K562 (cell line): ENCODE data around the gene DYSF. TPM values are rescaled to one million over a fixed set of nuclear protein-coding genes. Genes with fewer than 3 reads are reported as not detected.

ENCODE experiments used
- ATAC-seq: fragments of 200-7000 bp; cut with Tn5 transposase; 3 replicates; pipeline ENCODE4 v1.9.1; 2020; ENCODE audit warnings: moderate library complexity
- BruUV-seq: library from RNA; stranded (reverse); fragments of 400-500 nt; replicated peaks from 2 replicates; lab custom pipeline; 2021; lab: Mats Ljungman, UMichigan
- CTCF ChIA-PET: fragments of 300-600 bp; formaldehyde crosslinking; extraction: SDS; loops from one replicate; lab custom pipeline; 2021; ENCODE audit warnings: low intra/inter-chr PET ratio; lab: Yijun Ruan, JAX
- POLR2A ChIA-PET: fragments of 300-600, 350-650 bp; sonication (Branson Sonifier 250); formaldehyde crosslinking; extraction: SDS; loops from one replicate; lab custom pipeline; 2021; ENCODE audit warnings: antibody characterized with exemption, inconsistent platforms; lab: Yijun Ruan, JAX
- DNase-seq, 4 experiments: peaks; one replicate each; pipeline versions ENCODE4 v3.0.0 to v3.0.0-alpha.2; 2011 to 2018; ENCODE audit warnings: low spot score in 3 of 4, mixed read lengths in 3 of 4; ENCODE audit errors: extremely low read depth in 1 of 4
- FAIRE-seq: peaks from 2 replicates; lab custom pipeline; 2011; peaks lifted over from hg19 to GRCh38; lab: Jason Lieb, UNC
- H2AFZ ChIP-seq: 2 replicates; pipeline ENCODE4 v1.6.0; 2011; ENCODE audit warnings: low read depth, low read length, control low read depth, inconsistent platforms
- H3K27ac ChIP-seq: fragments of 200-600 bp; 3 replicates; pipeline ENCODE4 v1.8.0; 2011; ENCODE audit warnings: low read depth, mild to moderate bottlenecking, control low read depth, inconsistent platforms, low read length, moderate library complexity, mixed read lengths; ENCODE audit errors: extremely low read depth
- H3K27me3 ChIP-seq, 2 experiments: fragments of 300-600 bp in 1 of 2; 2 replicates in 1 of 2; 3 replicates in 1 of 2; pipeline versions ENCODE4 v1.6.0 to v1.8.0; 2011; ENCODE audit warnings: inconsistent platforms in 2 of 2, low read length in 2 of 2, mild to moderate bottlenecking in 1 of 2, mixed read lengths in 1 of 2, moderate library complexity in 1 of 2; ENCODE audit not compliant: control insufficient read depth in 2 of 2, insufficient read depth in 2 of 2
- H3K36me3 ChIP-seq: fragments of 300-600 bp; 3 replicates; pipeline ENCODE4 v1.8.0; 2011; ENCODE audit warnings: mild to moderate bottlenecking, low read length, inconsistent platforms; ENCODE audit not compliant: control insufficient read depth, insufficient read depth
- H3K4me1 ChIP-seq, 2 experiments: fragments of 200-600 bp in 1 of 2; replicated peaks in 1 of 2; 2 replicates in 1 of 2; 3 replicates in 1 of 2; pipeline versions ENCODE4 v1.5.1 to v1.8.0; 2011; ENCODE audit warnings: inconsistent platforms in 2 of 2, low read length in 2 of 2, mild to moderate bottlenecking in 1 of 2, mixed read lengths in 1 of 2, moderate library complexity in 1 of 2; ENCODE audit not compliant: control insufficient read depth in 2 of 2, insufficient read depth in 2 of 2
- H3K4me2 ChIP-seq: 2 replicates; pipeline ENCODE4 v1.6.1; 2011; ENCODE audit warnings: low read length, control low read depth, inconsistent platforms, mixed read lengths; ENCODE audit not compliant: insufficient read depth
- H3K4me3 ChIP-seq: fragments of 200-600 bp; sonication (generic), shearing (Covaris generic); 2 replicates; pipeline ENCODE4 v1.5.1; 2016; ENCODE audit warnings: control low read depth, inconsistent platforms
- H3K79me2 ChIP-seq: fragments of 200-600 bp; 3 replicates; pipeline ENCODE4 v1.8.0; 2011; ENCODE audit warnings: low read length, inconsistent platforms; ENCODE audit not compliant: control insufficient read depth, insufficient read depth
- H3K9ac ChIP-seq, 2 experiments: 2 replicates each; pipeline versions ENCODE4 v1.6.0 to v1.6.1; 2011; ENCODE audit warnings: low read depth in 2 of 2, low read length in 2 of 2, control low read depth in 1 of 2, inconsistent platforms in 1 of 2, mild to moderate bottlenecking in 1 of 2, mixed read lengths in 1 of 2; ENCODE audit not compliant: insufficient read depth in 1 of 2
- H3K9me1 ChIP-seq: one replicate; pipeline ENCODE4 v1.6.0; 2011; ENCODE audit warnings: inconsistent platforms, mild to moderate bottlenecking, low read length, moderate library complexity; ENCODE audit not compliant: control insufficient read depth, insufficient read depth
- H3K9me3 ChIP-seq: replicated peaks from 2 replicates; pipeline ENCODE4 v1.5.1; 2011; ENCODE audit warnings: low read depth, low read length, inconsistent platforms; ENCODE audit not compliant: control insufficient read depth, insufficient read depth
- H4K20me1 ChIP-seq: replicated peaks from 2 replicates; pipeline ENCODE4 v1.6.1; 2011; ENCODE audit warnings: low read length, inconsistent platforms, mixed read lengths; ENCODE audit not compliant: control insufficient read depth, insufficient read depth
- BHLHE40 ChIP-seq: IDR thresholded peaks from 2 replicates; pipeline ENCODE4 v1.6.1; 2011; ENCODE audit warnings: low read length, improper control_type of control experiment
- CAMTA2 ChIP-seq: fragments of 250-450 bp; sonication (Bioruptor Pico); conservative IDR thresholded peaks from 2 replicates; pipeline ENCODE4 v1.5.1; 2022
- CEBPZ ChIP-seq: fragments of 150-350 bp; IDR thresholded peaks from 2 replicates; pipeline ENCODE4 v1.6.1; 2014; ENCODE audit warnings: low read depth, mild to moderate bottlenecking, low read length, borderline replicate concordance
- CREB3L1 ChIP-seq: fragments of 450-650 bp; IDR thresholded peaks from 2 replicates; pipeline ENCODE4 v1.6.1; 2014; ENCODE audit warnings: low read depth, mild to moderate bottlenecking, moderate library complexity, borderline replicate concordance
- HDAC8 ChIP-seq: fragments of 450-650 bp; IDR thresholded peaks from 2 replicates; pipeline ENCODE4 v1.6.1; 2016; ENCODE audit warnings: mild to moderate bottlenecking, missing genetic modification characterization, moderate library complexity, missing compliant biosample characterization
- PHF20 ChIP-seq: fragments of 450-650 bp; IDR thresholded peaks from 2 replicates; pipeline ENCODE4 v1.6.1; 2018; ENCODE audit not compliant: partially characterized antibody
- RBM17 ChIP-seq: fragments of 200-400 bp; formaldehyde crosslinking; IDR thresholded peaks from 2 replicates; pipeline ENCODE4 v1.6.1; 2017; ENCODE audit warnings: low read depth, mild to moderate bottlenecking, low read length, borderline replicate concordance
- SNIP1 ChIP-seq: fragments of 450-650 bp; IDR thresholded peaks from 2 replicates; pipeline ENCODE4 v1.7.1; 2017; ENCODE audit warnings: low read depth, mild to moderate bottlenecking
- ZNF217 ChIP-seq: sonication (generic); formaldehyde crosslinking; IDR thresholded peaks from 2 replicates; pipeline ENCODE4 v1.8.0; 2022; ENCODE audit warnings: mild to moderate bottlenecking, missing genetic modification reagents
- WGBS: fragments of 100-300 bp; shearing (Covaris generic); methylation state at CpG from one replicate; pipeline ENCODE4 v1.1.6; 2016; ENCODE audit warnings: low coverage, mixed read lengths; ENCODE audit not compliant: insufficient coverage; ENCODE audit errors: missing lambda C conversion rate; 5-methylcytosine and 5-hydroxymethylcytosine counted together
- in situ Hi-C: fragments of 300-500 bp; cut with MboI; formaldehyde crosslinking; loops from 4 replicates; pipeline ENCODE4 v1.15.0; 2018; ENCODE audit warnings: inconsistent platforms, mixed read lengths
- intact Hi-C: fragments of 100-400 bp; cut with micrococcal nuclease; formaldehyde crosslinking; loops from 2 replicates; pipeline ENCODE4 v1.14.2; 2022
- polyA plus RNA-seq, 8 experiments: library from polyadenylated mRNA; depleted of rRNA in 4 of 8; stranded (reverse) in 5 of 8; unstranded in 3 of 8; fragments of >200 nt; fragmentation: Nextera tagmentation in 2 of 8; fragmentation: Illumina TruSeq in 1 of 8; extraction: Ambion mirVana in 2 of 8; extraction: Trizol in 1 of 8; gene quantifications; 2 replicates each; pipeline versions ENCODE4 v1.2.1 to v1.2.3, GENCODE V29; 2011 to 2014; ENCODE audit warnings: inconsistent platforms in 1 of 8, missing spikeins in 1 of 8
- total RNA-seq, 7 experiments: library from RNA; depleted of rRNA in 6 of 7; stranded (reverse); fragments of >200 nt in 6 of 7; fragmentation: Illumina TruSeq in 2 of 7; extraction: Trizol in 2 of 7; gene quantifications; 2 replicates each; pipeline versions ENCODE4 v1.2.1 to v1.2.3, GENCODE V29; 2011 to 2021; ENCODE audit warnings: low replicate concordance in 1 of 7

Gene DYSF
- total and polyA plus RNA-seq, 9 of the 15 experiments (the other 6 are each of a cell fraction or from before 2014, with no cell fraction given): 0.01 to 0.80 (median 0.29) TPM

GRCh38 chr2:71455741-71456569, 2.6 kb downstream of the DYSF start:
- no peaks in the 10 kb centered on the region for H3K27me3 ChIP-seq
- no peak for DNase-seq
- H3K4me2 ChIP-seq: no peak overlapping the region
- FAIRE-seq: no peak
- H3K4me1 ChIP-seq: peaks cover 23 to 36% of the 10 kb centered on the region in 2 experiments
- no TSS peak for BruUV-seq
- H3K9ac ChIP-seq: no peak overlapping the region
- no peaks in the 10 kb centered on the region for H3K9me3 ChIP-seq
- no peaks in the 10 kb centered on the region for H3K79me2 ChIP-seq
- H3K27ac ChIP-seq: no peak overlapping the region
- 64% methylated on average over 6 of the region's 6 CpGs for WGBS
- no peaks in the 10 kb centered on the region for H3K36me3 ChIP-seq
- no peak for ATAC-seq
- CTCF ChIA-PET: no interaction called here
- intact Hi-C loops (no loop called here), in situ Hi-C loops (no loop called here)
- TF ChIP-seq PHF20: no peak
- no peak for TF ChIP-seq HDAC8
- no peaks in the 10 kb centered on the region; the same call in 1 of the 2 replicates for H4K20me1 ChIP-seq
- no peaks in the 10 kb centered on the region for H3K9me1 ChIP-seq
- POLR2A ChIA-PET: interaction anchor here (0.6 to 1.4 kb wide), 4 partner anchors 8 to 130 kb away, joined by 3 to 4 read pairs (median 3); no protein-coding TSS in a partner anchor
- no peak overlapping the region for H3K4me3 ChIP-seq
- no peak overlapping the region for H2AFZ ChIP-seq

GRCh38 chr2:71456617-71457016, 3.3 kb downstream of the DYSF start:
- H3K4me2 ChIP-seq: no peak overlapping the region
- H2AFZ ChIP-seq: no peak overlapping the region
- BruUV-seq: no TSS peak
- no peaks in the 10 kb centered on the region for H3K36me3 ChIP-seq
- ChIA-PET CTCF (no interaction called here), POLR2A (interaction anchor here (0.9 kb wide), 1 partner anchor 68 kb away, joined by 3 read pairs; no protein-coding TSS in a partner anchor)
- FAIRE-seq (no peak), DNase-seq (no peak), ATAC-seq (no peak)
- no peaks in the 10 kb centered on the region for H3K27me3 ChIP-seq
- WGBS: 25% methylated on average over 1 of the region's 1 CpG
- no peak overlapping the region for H3K4me3 ChIP-seq
- no peaks in the 10 kb centered on the region for H3K79me2 ChIP-seq
- H3K4me1 ChIP-seq: peaks cover 23 to 36% of the 10 kb centered on the region in 2 experiments
- H3K27ac ChIP-seq: no peak overlapping the region
- no peaks in the 10 kb centered on the region; the same call in 1 of the 2 replicates for H4K20me1 ChIP-seq
- no peak overlapping the region for H3K9ac ChIP-seq
- in situ Hi-C loops (no loop called here), intact Hi-C loops (no loop called here)
- no peaks in the 10 kb centered on the region for H3K9me1 ChIP-seq
- no peaks in the 10 kb centered on the region for H3K9me3 ChIP-seq
- TF ChIP-seq CEBPZ (no peak), ZNF217 (no peak), SNIP1 (no peak), CREB3L1 (no peak), CAMTA2 (CRISPR knock-in tag) (no peak), BHLHE40 (no peak), RBM17 (no peak)
